Glomerular visceral epithelial cell (primary cell): ENCODE measurements around the gene CNKSR3.

Experiments used
- DNase-seq: peaks from one replicate; pipeline ENCODE4 v3.0.0-alpha.2; 2016; ENCODE audit errors: extremely low spot score

Gene CNKSR3

GRCh38 chr6:154479351-154479769 lies 31.1 kb downstream of the CNKSR3 start:
- DNase-seq = peak; percentile 69

GRCh38 chr6:154478701-154479060 lies 31.8 kb downstream of the CNKSR3 start:
- DNase-seq = no peak

GRCh38 chr6:154478021-154478700 lies 32.3 kb downstream of the CNKSR3 start:
- peak; percentile 69 for DNase-seq

GRCh38 chr6:154476494-154476893 lies 34.0 kb downstream of the CNKSR3 start:
- DNase-seq = peak; percentile 78

- DNase-seq = peak; percentile 93
These were observed 35.6 kb downstream of the CNKSR3 start for GRCh38 chr6:154474648-154475428.

GRCh38 chr6:154473324-154473723 lies 37.2 kb downstream of the CNKSR3 start:
- no peak for DNase-seq

GRCh38 chr6:154471609-154472362 lies 38.7 kb downstream of the CNKSR3 start:
- DNase-seq = no peak

- no peak for DNase-seq
These were observed 41.1 kb downstream of the CNKSR3 start for GRCh38 chr6:154469306-154469935.

- DNase-seq = no peak
These were observed 41.7 kb downstream of the CNKSR3 start for GRCh38 chr6:154468760-154469159.

- no peak for DNase-seq
These were observed 43.4 kb downstream of the CNKSR3 start for GRCh38 chr6:154466971-154467679.

- DNase-seq = no peak
These were observed 44.3 kb downstream of the CNKSR3 start for GRCh38 chr6:154466139-154466538.

- no peak for DNase-seq
These were observed 46.7 kb downstream of the CNKSR3 start for GRCh38 chr6:154463573-154464419.

- DNase-seq = peak; percentile 76
These were observed 48.1 kb downstream of the CNKSR3 start for GRCh38 chr6:154462425-154462824.

GRCh38 chr6:154461348-154461747 lies 49.1 kb downstream of the CNKSR3 start:
- no peak for DNase-seq

GRCh38 chr6:154460306-154461071 lies 50.0 kb downstream of the CNKSR3 start:
- DNase-seq = peak; percentile 65

GRCh38 chr6:154459513-154459912 lies 51.0 kb downstream of the CNKSR3 start:
- DNase-seq = no peak

GRCh38 chr6:154458565-154459470 lies 51.7 kb downstream of the CNKSR3 start:
- no peak for DNase-seq

- no peak for DNase-seq
These were observed 52.6 kb downstream of the CNKSR3 start for GRCh38 chr6:154457881-154458284.
